Adrenal gland (tissue), 12 donors: ENCODE data around the gene SSH2. TPM values are rescaled to one million over a fixed set of nuclear protein-coding genes. Genes with fewer than 3 reads are reported as not detected.
"Not testable (repeated sequence)": the region's sequence is repeated elsewhere in the genome, so short reads cannot be mapped to it uniquely, and the experiment has no call there.

Source experiments
- DNase-seq, 7 donors: peaks; one replicate each; pipeline ENCODE4 v3.0.0-alpha.2; 2019 to 2020
- H3K27ac ChIP-seq, 5 donors: fragments of 200-600 bp; sonication (generic) in 4 of 5; 1 replicate in 3 of 5; 2 replicates in 2 of 5; pipeline versions ENCODE4 v1.5.1 to v1.8.0; 2016 to 2020; ENCODE audit warnings: mild to moderate bottlenecking in 1 of 5
- H3K27me3 ChIP-seq: fragments of 200-600 bp; 2 replicates; pipeline ENCODE4 v1.8.0; 2021
- H3K36me3 ChIP-seq, 2 donors: fragments of 200-600 bp; replicated peaks in 1 of 2; 1 replicate in 1 of 2; 2 replicates in 1 of 2; pipeline versions ENCODE4 v1.5.1 to v1.8.0; 2018 to 2022
- H3K4me1 ChIP-seq, 2 donors: fragments of 200-600 bp; replicated peaks in 1 of 2; 1 replicate in 1 of 2; 2 replicates in 1 of 2; pipeline versions ENCODE4 v1.5.1 to v1.8.0; 2018 to 2021
- H3K4me3 ChIP-seq, 4 donors: fragments of 200-600 bp; sonication (generic) in 3 of 4; one replicate each; pipeline ENCODE4 v1.5.1; 2016 to 2018
- H3K9me3 ChIP-seq, 3 donors: fragments of 200-600 bp; sonication (generic) in 1 of 3; replicated peaks in 1 of 3; 1 replicate in 2 of 3; 2 replicates in 1 of 3; pipeline versions ENCODE4 v1.5.1 to v1.8.0; 2016 to 2021
- CTCF ChIP-seq, 6 experiments: fragments of 450-650 bp in 4 of 6; fragments of 200-600 bp in 2 of 6; sonication (generic) in 1 of 6; IDR thresholded peaks; 1 replicate in 5 of 6; 2 replicates in 1 of 6; pipeline versions ENCODE4 v1.5.1 to v1.8.0; 2016 to 2021; ENCODE audit warnings: antibody characterized with exemption in 6 of 6, mild to moderate bottlenecking in 2 of 6, moderate library complexity in 1 of 6
- POLR2A ChIP-seq, 2 donors: fragments of 450-650 bp; IDR thresholded peaks; one replicate each; pipeline ENCODE4 v1.6.1; 2017; ENCODE audit warnings: antibody characterized with exemption in 2 of 2, mild to moderate bottlenecking in 2 of 2, moderate library complexity in 1 of 2
- WGBS, 4 donors: extraction: QIAGEN DNeasy Blood & Tissue Kit in 2 of 4; methylation state at CpG; one replicate each; pipeline versions ENCODE4 v1.1.5 to v1.1.7; 2013 to 2017; 5-methylcytosine and 5-hydroxymethylcytosine counted together
- intact Hi-C, 2 donors: fragments of 100-400 bp; cut with DNase I; formaldehyde crosslinking; loops; one replicate each; pipeline versions ENCODE4 v1.14.1 to v1.15.0; 2022 to 2023
- polyA plus RNA-seq, 3 donors: library from polyadenylated mRNA; stranded (reverse); fragments of 200-250 nt in 2 of 3; fragments of 350-450 nt in 1 of 3; fragmentation: Illumina TruSeq in 1 of 3; extraction: RNeasy Lipid Tissue Mini Kit (QIAGEN cat#74804) in 1 of 3; gene quantifications; one replicate each; pipeline ENCODE4 v1.2.3, GENCODE V29; 2013 to 2014
- total RNA-seq, 9 donors: library from RNA; depleted of rRNA in 4 of 9; stranded (reverse); fragments of >200 nt in 4 of 9; fragments of 120-200 nt in 1 of 9; fragmentation: NEBNext Ultra II Directional in 1 of 9; extraction: Animal tissue kit (Norgen Biotek cat#: 25700) in 1 of 9; gene quantifications; one replicate each; pipeline versions ENCODE4 v1.1.0 to v1.2.4, GENCODE V29; 2013 to 2023
- donor health status: healthy with polysubstance abuse.
- donor health status: Bipolar disorder and iron deficiency.
- donor health status: DM: yes; HTN: yes; CAD: no.
- donor health status: DM: no; HTN: no; CAD: no.
- donor health status: DM: no; HTN: no; CAD: no.
- donor health status: DM: yes; HTN: yes; CAD: no.

SSH2 gene
- total and polyA plus RNA-seq, 12 donors = 7.6 to 35.8 (median 20.8) TPM

DNA sequence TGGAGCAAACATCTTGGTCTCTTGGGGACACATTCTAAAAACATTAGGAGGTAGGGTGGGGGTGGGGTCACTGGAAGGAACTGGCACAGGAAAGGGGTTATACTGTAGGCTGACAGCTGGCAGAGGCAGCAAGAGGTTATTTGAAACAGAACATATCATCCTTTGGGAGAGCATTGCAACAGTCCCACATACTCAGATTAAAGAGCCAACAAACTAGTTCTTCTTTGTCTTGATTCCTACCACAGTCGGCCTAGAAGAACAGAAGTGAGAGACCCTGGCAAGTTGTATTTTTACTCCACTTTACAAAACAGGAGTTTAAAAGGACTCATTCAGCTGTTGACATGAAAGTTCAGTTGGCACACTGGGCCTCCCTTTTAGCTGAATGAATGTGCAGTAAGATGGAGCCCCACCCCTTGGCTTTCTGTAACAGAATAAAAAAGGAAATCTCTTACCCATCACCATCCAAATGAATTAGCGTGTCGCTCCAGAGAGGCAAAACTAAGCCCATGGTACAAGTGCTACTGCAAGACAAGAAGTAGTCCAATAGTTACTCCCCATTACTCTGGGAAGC, 252.7 kb downstream of the SSH2 start:
- H3K4me3 ChIP-seq = no peak overlapping the region

DNA sequence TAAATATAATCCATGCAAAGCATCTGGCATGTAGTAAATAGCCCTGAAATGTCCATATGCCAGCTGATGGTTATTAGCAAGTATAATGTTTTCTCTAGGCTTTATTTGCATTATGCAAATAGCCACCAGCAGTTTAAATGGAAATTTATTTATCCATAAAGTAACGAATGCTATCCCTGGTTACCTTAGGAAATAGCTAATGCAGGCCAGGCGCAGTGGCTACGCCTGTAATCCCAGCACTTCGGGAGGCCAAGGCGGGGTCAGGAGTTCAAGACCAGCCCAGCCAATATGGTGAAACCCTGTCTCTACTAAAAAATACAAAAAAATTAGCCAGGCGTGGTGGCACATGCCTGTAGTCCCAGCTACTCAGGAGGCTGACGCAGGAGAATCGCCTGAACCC, 254.1 kb downstream of the SSH2 start:
- intact Hi-C loops, DNase-seq, H3K27ac ChIP-seq, H3K27me3 ChIP-seq, H3K4me3 ChIP-seq, H3K9me3 ChIP-seq: not testable (repeated sequence)
- Histone ChIP-seq H3K4me1 (peaks cover 0 to 16% of the 10 kb centered on the region in 2 donors), H3K36me3 (peaks cover 0 to 12% of the 10 kb centered on the region in 2 donors)
- WGBS, 4 donors = 93 to 98% (median 96%) methylated on average over 4 to 8 of the region's 8 CpGs

More for the DNA sequence above, 252.7 kb downstream of the SSH2 start:
- peak overlapping the region in 2 of 5 donors; percentile 22 to 61 for H3K27ac ChIP-seq
- intact Hi-C loops = no loop called here
- peaks cover 0 to 3% of the 10 kb centered on the region in 2 donors for H3K36me3 ChIP-seq
- H3K27me3 ChIP-seq = no peaks in the 10 kb centered on the region
- DNase-seq = peak in 1 of 7 donors; percentile 24
- no peaks in the 10 kb centered on the region for H3K9me3 ChIP-seq
- H3K4me1 ChIP-seq = peaks cover 0 to 18% of the 10 kb centered on the region in 2 donors
- 66 to 81% (median 79%) methylated on average over 3 of the region's 3 CpGs for WGBS, 4 donors
- TF ChIP-seq CTCF (IDR thresholded peaks at IDR 0.05) = no peak
- no peak for TF ChIP-seq POLR2A (IDR thresholded peaks at IDR 0.05)

DNA sequence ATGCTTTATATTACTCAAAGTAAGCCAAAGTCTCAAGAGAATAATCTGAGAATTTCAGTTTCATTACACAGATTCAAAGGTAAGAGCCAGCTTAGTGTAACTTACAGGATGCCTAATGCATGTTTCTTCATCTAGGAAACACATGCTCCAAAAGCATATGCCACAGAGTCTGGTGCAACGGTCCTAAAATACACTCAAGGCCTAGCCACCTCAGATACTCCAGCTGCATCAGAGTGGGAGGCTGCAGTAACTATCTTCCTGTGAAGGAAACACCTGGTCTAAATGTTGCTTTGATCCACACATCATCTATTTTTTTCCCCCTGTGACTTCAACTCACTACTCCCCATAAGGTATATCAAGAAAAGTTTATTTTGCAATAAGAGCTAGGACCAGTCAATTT, 255.7 kb downstream of the SSH2 start:
- WGBS, 4 donors = 53 to 73% (median 60%) methylated on average over 1 of the region's 1 CpG
- DNase-seq = no peak
- intact Hi-C loops = no loop called here
- no peak for TF ChIP-seq CTCF (IDR thresholded peaks at IDR 0.05)
- no peak for TF ChIP-seq POLR2A (IDR thresholded peaks at IDR 0.05)
- Histone ChIP-seq H3K4me3 (no peak overlapping the region), H3K9me3 (no peaks in the 10 kb centered on the region), H3K36me3 (peaks cover 0 to 12% of the 10 kb centered on the region in 2 donors), H3K27me3 (no peaks in the 10 kb centered on the region), H3K4me1 (peaks cover 0 to 16% of the 10 kb centered on the region in 2 donors), H3K27ac (no peak overlapping the region)

- no peak overlapping the region for H3K27ac ChIP-seq
- no peaks in the 10 kb centered on the region for H3K27me3 ChIP-seq
- H3K36me3 ChIP-seq = peaks cover 0 to 32% of the 10 kb centered on the region in 2 donors
- peaks cover 0 to 1% of the 10 kb centered on the region in 2 donors for H3K4me1 ChIP-seq
- intact Hi-C loops = no loop called here
- DNase-seq = no peak
- TF ChIP-seq POLR2A (IDR thresholded peaks at IDR 0.05) = no peak
- no peak for TF ChIP-seq CTCF (IDR thresholded peaks at IDR 0.05)
- no peak overlapping the region for H3K4me3 ChIP-seq
- no peaks in the 10 kb centered on the region for H3K9me3 ChIP-seq
- 92 to 98% (median 95%) methylated on average over 5 of the region's 5 CpGs for WGBS, 4 donors
Measured at GRCh38 chr17:29671661-29672060, 258.4 kb downstream of the SSH2 start.

DNA sequence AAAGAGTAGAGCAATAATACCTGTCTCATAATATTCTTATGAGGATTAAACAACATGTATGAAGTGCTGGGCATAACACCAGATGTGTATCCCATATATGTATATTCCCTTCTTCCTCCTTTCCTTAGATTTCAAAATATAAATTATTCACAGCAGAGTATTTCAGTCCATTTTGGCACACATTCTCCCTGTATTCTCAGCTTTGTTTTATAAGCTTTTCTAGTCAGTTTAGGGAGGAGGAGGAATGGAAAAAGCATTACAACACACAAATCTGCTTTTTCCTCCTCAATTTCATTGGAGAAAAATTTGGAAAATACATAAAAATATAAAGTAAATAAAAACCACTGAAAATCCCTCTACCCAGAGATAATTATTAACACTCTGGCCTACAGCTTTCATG, 260.8 kb downstream of the SSH2 start:
- Histone ChIP-seq H3K36me3 (peaks cover 0 to 32% of the 10 kb centered on the region in 2 donors), H3K27ac (no peak overlapping the region), H3K4me3 (no peak overlapping the region), H3K9me3 (no peaks in the 10 kb centered on the region), H3K4me1 (peaks cover 0 to 11% of the 10 kb centered on the region in 2 donors), H3K27me3 (no peaks in the 10 kb centered on the region)
- DNase-seq = no peak
- intact Hi-C loops = no loop called here
- TF ChIP-seq CTCF (IDR thresholded peaks at IDR 0.05) (no peak), POLR2A (IDR thresholded peaks at IDR 0.05) (no peak)
